SU-DHL-6 (cell line): Measurements from ENCODE around the gene FGF6.

ENCODE experiments used
- H2AFZ ChIP-seq: fragments of 200-600 bp; sonication (generic); 2 replicates; pipeline ENCODE4 v1.6.1; 2014; ENCODE audit warnings: low read depth, mild to moderate bottlenecking, moderate library complexity, mixed read lengths, antibody characterized with exemption, low read length; ENCODE audit not compliant: severe bottlenecking
- H3F3A ChIP-seq: fragments of 200-600 bp; shearing (Covaris generic); 2 replicates; pipeline ENCODE4 v1.6.0; 2016; ENCODE audit warnings: antibody characterized with exemption, mild to moderate bottlenecking; ENCODE audit not compliant: insufficient read depth
- H3K27ac ChIP-seq: fragments of 200-600 bp; sonication (generic); 2 replicates; pipeline ENCODE4 v1.5.1; 2016; ENCODE audit warnings: low read depth, mild to moderate bottlenecking, low read length, moderate library complexity, mixed read lengths
- H3K27me3 ChIP-seq: fragments of 200-600 bp; sonication (generic), shearing (Covaris generic); 2 replicates; pipeline ENCODE4 v1.6.0; 2014; ENCODE audit warnings: mild to moderate bottlenecking, low read length
- H3K36me3 ChIP-seq: fragments of 200-600 bp; sonication (generic); 2 replicates; pipeline ENCODE4 v1.6.1; 2014; ENCODE audit warnings: mild to moderate bottlenecking, low read length, mixed read lengths
- H3K4me2 ChIP-seq: fragments of 300-600, 200-600 bp; shearing (Covaris generic), sonication (generic); 2 replicates; pipeline ENCODE4 v1.6.0; 2014; ENCODE audit warnings: low read length, low read depth, mild to moderate bottlenecking; ENCODE audit not compliant: poor library complexity, severe bottlenecking
- H3K4me3 ChIP-seq: fragments of 200-600 bp; sonication (generic); 2 replicates; pipeline ENCODE4 v1.5.1; 2014; ENCODE audit warnings: antibody characterized with exemption, low read length, mild to moderate bottlenecking, mixed read lengths; ENCODE audit not compliant: insufficient read depth, poor library complexity, severe bottlenecking
- H3K79me2 ChIP-seq: fragments of 200-600 bp; sonication (generic); 2 replicates; pipeline ENCODE4 v1.6.1; 2014; ENCODE audit warnings: mild to moderate bottlenecking, low read length, moderate library complexity; ENCODE audit not compliant: insufficient read depth
- H3K9ac ChIP-seq: fragments of 200-600 bp; sonication (generic); 2 replicates; pipeline ENCODE4 v1.7.0; 2014; ENCODE audit warnings: mild to moderate bottlenecking, low read length
- H3K9me2 ChIP-seq: fragments of 200-600 bp; sonication (generic); replicated peaks from 2 replicates; pipeline ENCODE4 v1.6.1; 2014; ENCODE audit warnings: low read length; ENCODE audit not compliant: insufficient read depth
- H3K9me3 ChIP-seq: fragments of 200-600 bp; sonication (generic); 2 replicates; pipeline ENCODE4 v1.6.1; 2014; ENCODE audit warnings: low read length, mixed read lengths; ENCODE audit not compliant: insufficient read depth
- H4K20me1 ChIP-seq: fragments of 200-600 bp; sonication (generic); 2 replicates; pipeline ENCODE4 v1.6.1; 2014; ENCODE audit warnings: low read depth, mild to moderate bottlenecking, antibody characterized with exemption, low read length, moderate library complexity, mixed read lengths
- CTCF ChIP-seq: fragments of 200-600 bp; sonication (generic); IDR thresholded peaks from one replicate; pipeline ENCODE4 v1.5.1; 2017; ENCODE audit warnings: antibody characterized with exemption, mild to moderate bottlenecking, low read length, moderate library complexity; ENCODE audit not compliant: insufficient read depth, poor library complexity, severe bottlenecking
- EZH2phosphoT487 ChIP-seq: fragments of 200-600 bp; sonication (generic), shearing (Covaris generic); conservative IDR thresholded peaks from 2 replicates; pipeline ENCODE4 v1.6.1; 2018; ENCODE audit warnings: mild to moderate bottlenecking, antibody characterized with exemption, low read length, moderate library complexity, mixed read lengths

Gene FGF6

GRCh38 chr12:4395818-4396217 lies 49.8 kb downstream of the FGF6 start:
- Histone ChIP-seq H3K9me3 (no peaks in the 10 kb centered on the region), H3F3A (no peaks in the 10 kb centered on the region), H3K4me3 (no peak overlapping the region), H3K36me3 (no peaks in the 10 kb centered on the region), H3K9me2 (no peaks in the 10 kb centered on the region), H3K27me3 (no peaks in the 10 kb centered on the region), H3K4me2 (no peak overlapping the region), H2AFZ (no peak overlapping the region), H3K79me2 (no peaks in the 10 kb centered on the region), H3K27ac (no peak overlapping the region), H3K9ac (no peak overlapping the region), H4K20me1 (no peaks in the 10 kb centered on the region)
- no peak for TF ChIP-seq CTCF
- TF ChIP-seq EZH2phosphoT487 = no peak

GRCh38 chr12:4393211-4393610 lies 52.4 kb downstream of the FGF6 start:
- Histone ChIP-seq H3K27ac (no peak overlapping the region), H3K9me2 (no peaks in the 10 kb centered on the region), H3K79me2 (no peaks in the 10 kb centered on the region), H3K9me3 (no peaks in the 10 kb centered on the region), H3K4me3 (no peak overlapping the region), H3K36me3 (no peaks in the 10 kb centered on the region), H3F3A (no peaks in the 10 kb centered on the region), H3K4me2 (no peak overlapping the region), H4K20me1 (no peaks in the 10 kb centered on the region), H3K27me3 (no peaks in the 10 kb centered on the region), H2AFZ (no peak overlapping the region), H3K9ac (no peak overlapping the region)
- no peak for TF ChIP-seq CTCF
- no peak for TF ChIP-seq EZH2phosphoT487

- Histone ChIP-seq H3K79me2 (no peaks in the 10 kb centered on the region), H3K4me3 (no peak overlapping the region), H2AFZ (no peak overlapping the region), H3K36me3 (no peaks in the 10 kb centered on the region), H3K9me2 (no peaks in the 10 kb centered on the region), H4K20me1 (no peaks in the 10 kb centered on the region), H3F3A (no peaks in the 10 kb centered on the region), H3K4me2 (no peak overlapping the region), H3K27ac (no peak overlapping the region), H3K9ac (no peak overlapping the region), H3K27me3 (no peaks in the 10 kb centered on the region), H3K9me3 (no peaks in the 10 kb centered on the region)
- TF ChIP-seq CTCF (no peak), EZH2phosphoT487 (no peak)
Observed at GRCh38 chr12:4392223-4392742, 53.3 kb downstream of the FGF6 start.

GRCh38 chr12:4388662-4389061 lies 57.0 kb downstream of the FGF6 start:
- Histone ChIP-seq H3K27ac (no peak overlapping the region), H2AFZ (no peak overlapping the region), H3F3A (no peaks in the 10 kb centered on the region), H3K9me2 (no peaks in the 10 kb centered on the region), H3K9me3 (no peaks in the 10 kb centered on the region), H3K36me3 (no peaks in the 10 kb centered on the region), H3K79me2 (no peaks in the 10 kb centered on the region), H3K9ac (no peak overlapping the region), H3K27me3 (no peaks in the 10 kb centered on the region), H3K4me2 (no peak overlapping the region), H4K20me1 (no peaks in the 10 kb centered on the region), H3K4me3 (no peak overlapping the region)
- TF ChIP-seq CTCF (no peak), EZH2phosphoT487 (no peak)
